ENCODE results near the gene KSR1.

- TF ChIP-seq, protein P1, sequence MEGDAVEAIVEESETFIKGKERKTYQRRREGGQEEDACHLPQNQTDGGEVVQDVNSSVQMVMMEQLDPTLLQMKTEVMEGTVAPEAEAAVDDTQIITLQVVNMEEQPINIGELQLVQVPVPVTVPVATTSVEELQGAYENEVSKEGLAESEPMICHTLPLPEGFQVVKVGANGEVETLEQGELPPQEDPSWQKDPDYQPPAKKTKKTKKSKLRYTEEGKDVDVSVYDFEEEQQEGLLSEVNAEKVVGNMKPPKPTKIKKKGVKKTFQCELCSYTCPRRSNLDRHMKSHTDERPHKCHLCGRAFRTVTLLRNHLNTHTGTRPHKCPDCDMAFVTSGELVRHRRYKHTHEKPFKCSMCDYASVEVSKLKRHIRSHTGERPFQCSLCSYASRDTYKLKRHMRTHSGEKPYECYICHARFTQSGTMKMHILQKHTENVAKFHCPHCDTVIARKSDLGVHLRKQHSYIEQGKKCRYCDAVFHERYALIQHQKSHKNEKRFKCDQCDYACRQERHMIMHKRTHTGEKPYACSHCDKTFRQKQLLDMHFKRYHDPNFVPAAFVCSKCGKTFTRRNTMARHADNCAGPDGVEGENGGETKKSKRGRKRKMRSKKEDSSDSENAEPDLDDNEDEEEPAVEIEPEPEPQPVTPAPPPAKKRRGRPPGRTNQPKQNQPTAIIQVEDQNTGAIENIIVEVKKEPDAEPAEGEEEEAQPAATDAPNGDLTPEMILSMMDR (IDR thresholded peaks at IDR 0.05) = no peak
- no peak for TF ChIP-seq POLR2AphosphoS5 (IDR thresholded peaks at IDR 0.05)
These were observed 31.3 kb upstream of the KSR1 start for GRCh38 chr17:27424941-27425340.

All from breast epithelium (tissue), 3 donors.